HG03039 (cell line): ENCODE measurements around the gene KLHDC7B.
A peak's percentile ranks its signal among the peaks of the same experiment; 100 is the strongest.

Experiments used
- ATAC-seq: cut with Tn5 transposase; IDR thresholded peaks from one replicate; pipeline ENCODE4 v1.9.1; 2021; ENCODE audit warnings: mild to moderate bottlenecking, moderate library complexity; ENCODE audit not compliant: unreplicated experiment

Gene KLHDC7B

DNA sequence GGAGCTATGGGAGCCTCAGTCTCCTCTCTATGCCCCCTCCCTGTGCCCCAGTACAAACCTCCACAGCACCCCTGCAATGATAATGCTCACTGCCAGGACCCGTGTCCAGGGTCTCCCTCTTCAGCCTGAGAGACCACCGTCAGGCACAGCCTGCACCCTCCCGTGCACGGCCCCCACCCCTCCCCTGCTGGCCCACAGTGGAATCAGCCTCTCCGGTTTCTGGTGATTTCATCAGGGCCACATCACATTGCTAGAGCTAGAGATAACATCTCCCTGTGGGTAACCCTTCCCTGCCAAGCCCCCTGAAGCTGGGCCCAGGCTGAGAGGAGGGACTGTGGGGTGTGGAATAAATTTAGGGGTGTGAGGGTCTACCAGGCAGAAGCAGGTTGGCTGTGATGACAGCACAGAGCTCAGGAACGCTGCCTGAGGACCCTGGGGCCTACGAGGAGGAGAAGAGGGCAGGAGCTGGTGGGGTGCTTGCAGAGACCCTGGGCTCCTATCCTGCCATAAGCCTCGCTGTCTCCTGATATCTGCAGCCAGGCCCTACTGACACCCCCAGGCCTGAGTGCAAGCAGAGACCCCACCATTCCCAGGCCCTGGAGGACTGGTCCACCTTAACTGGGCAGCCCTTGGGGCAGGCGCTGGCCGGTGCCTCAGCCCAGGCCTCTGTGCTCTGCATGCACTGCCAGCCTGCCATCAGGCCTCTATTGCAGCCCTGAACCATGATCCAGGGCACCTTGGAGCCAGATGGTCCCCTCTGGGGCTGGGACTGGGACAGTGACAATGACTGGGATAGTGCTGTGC, at the start of gene KLHDC7B:
Gene KLHDC7B (plus strand): TSS at position 378 of the 804 bp plus-strand sequence. CDS start 345 bp downstream, at position 723.
- no peak for ATAC-seq

DNA sequence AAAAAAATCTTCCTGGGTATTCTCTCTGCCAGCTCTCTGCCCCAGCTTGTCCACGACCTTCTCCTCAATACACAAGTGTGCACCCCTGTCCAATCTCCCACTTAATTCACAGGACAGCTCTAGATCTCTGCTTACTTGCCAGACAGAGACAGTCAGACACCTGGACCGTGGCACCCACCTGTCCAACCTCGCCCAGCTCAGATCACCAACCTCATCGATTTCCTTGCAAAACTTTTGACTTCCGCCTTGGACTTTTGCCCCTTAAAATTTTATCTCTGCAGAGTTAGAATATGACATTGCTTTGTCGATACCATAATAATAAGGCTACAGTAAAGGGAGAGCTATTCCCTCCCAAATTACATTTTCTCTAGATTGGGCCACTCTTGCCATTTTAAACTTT, 48.6 kb upstream of the KLHDC7B start:
- no peak for ATAC-seq

DNA sequence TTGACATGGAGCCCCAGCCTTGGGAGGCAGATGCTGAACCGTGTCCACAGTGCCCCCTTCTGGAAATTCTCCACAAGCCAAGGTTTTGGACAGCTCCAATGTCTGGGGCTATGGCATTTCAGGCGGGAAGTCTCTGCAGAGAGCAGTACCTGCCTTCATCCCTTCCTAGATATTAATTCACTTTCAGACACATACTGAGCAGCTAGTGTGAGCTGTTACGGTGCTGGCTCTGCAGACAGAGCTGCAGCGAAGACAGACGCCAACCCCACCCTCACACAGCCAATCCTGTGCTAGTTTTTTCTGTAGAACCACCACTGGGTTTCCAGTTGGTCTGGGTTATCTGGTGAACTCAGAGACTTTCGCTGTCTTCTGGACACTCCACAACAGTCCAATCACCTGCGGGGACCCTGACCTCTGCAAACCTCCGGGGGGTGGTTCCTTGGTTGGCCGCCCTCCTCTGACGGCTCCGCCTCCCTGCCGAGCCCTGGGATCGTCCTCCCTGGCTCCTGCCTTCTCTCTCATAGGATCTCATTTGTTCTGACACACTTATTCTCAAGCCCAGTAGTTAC, 47.3 kb upstream of the KLHDC7B start:
- ATAC-seq, result no peak

DNA sequence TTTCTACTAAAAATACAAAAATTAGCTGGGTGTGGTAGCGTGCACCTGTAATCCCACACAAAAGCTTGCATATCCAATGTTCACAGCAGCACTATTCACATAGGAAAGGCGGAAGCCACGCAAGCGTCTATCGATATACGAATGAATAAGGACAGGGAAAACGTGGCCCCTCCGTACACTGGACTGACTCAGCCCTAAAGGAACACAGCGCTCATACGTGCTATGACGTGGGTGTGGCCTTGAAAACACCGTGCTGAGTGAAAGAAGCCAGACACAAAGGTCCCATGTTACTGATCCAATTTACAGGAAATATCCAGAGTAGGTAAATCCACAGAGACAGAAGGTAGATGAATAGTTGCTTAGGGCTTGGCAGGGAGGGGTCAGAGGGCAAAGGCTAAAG, 45.2 kb upstream of the KLHDC7B start:
- no peak for ATAC-seq

DNA sequence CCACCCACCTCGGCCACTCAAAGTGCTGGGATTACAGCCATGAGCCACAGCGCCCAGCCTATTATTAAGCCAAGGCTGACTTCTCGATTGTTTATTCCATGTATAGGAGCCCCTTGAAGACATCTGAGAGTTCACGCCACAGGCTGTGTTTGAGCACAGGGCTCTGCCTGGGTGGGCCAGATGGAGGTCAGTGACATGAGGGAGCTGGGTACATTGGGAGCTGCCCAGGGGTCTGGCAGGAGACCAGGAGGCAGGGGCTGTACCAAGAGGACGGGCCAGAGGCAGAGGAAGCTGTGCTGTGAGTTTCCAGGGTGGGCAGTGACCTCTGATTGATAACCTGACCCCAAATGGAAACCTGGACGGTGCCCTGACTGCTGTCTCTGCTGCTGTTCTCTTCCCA, 43.6 kb upstream of the KLHDC7B start:
- ATAC-seq, result no peak

DNA sequence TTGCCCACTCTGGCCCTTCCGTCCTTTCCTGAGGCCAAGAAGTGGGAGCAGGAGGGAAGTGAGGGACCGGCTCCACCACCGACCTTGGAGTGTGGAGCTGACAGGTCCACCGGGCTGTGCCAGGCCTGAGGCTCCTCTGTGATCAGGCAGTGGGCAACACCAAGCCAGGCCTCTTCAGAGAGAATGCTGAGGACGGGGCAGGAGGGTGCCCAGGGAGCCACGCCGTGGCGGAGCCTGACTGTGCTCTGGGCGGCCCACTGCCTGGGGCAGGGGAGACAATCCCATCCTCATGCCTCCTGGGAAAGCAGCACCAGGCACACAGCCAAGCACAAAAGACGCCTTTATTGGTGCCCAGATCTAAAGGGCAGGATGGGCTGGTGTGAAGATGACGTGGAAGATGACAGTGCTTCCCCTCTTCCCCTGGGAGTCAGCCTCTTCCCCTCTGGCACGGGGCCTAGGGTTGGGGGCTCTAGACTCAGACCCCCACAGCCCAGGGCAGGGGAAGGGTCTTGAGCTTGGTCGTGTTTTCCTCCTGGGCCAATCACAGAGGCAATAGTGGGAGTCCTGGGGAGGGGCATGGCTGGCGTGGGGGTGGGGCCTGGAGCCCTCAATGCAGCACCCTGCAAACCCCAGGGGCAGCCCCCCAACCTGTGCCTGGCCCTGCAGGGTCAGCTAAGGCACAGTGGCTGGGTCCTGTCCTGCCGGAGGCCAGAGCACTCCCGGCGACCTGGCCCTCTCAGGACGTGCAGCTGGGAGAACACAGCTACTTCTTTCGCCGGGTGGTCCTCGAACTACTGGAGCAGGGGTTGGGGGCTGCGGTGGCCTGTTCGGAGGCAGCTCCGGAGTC, 42.8 kb upstream of the KLHDC7B start:
- ATAC-seq, result no peak

DNA sequence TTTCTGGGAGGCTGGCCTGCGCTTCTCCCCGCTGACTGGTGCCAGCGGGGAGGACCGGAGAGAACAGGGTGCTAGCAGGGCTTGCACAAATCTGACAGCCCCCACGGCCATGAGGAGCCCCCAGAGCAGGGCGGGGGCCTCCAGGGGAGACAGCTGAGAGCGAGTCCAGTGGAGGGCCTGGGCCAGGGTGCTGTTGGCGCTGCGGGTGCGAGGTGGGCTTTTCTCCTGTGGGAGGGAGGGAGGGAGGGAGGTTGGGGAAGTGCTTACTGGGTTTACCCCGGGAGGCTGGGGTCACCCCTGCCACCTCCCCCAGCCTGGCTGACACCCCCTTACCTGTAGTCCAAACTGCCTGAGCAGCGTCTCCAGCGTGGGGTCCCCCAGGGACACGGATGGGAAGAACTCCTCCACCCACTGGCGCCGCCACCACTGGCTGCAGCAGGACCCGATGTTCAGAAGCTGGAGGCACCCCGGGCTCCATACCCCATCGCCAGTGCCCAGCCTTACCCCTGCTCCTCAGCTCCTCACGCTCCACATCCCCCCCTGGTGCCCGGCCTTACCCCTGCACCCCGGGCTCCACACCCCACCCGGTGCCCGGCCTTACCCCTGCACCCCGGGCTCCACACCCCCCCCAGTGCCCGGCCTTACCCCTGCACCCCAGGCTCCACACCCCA, 42.1 kb upstream of the KLHDC7B start:
- ATAC-seq, result no peak

DNA sequence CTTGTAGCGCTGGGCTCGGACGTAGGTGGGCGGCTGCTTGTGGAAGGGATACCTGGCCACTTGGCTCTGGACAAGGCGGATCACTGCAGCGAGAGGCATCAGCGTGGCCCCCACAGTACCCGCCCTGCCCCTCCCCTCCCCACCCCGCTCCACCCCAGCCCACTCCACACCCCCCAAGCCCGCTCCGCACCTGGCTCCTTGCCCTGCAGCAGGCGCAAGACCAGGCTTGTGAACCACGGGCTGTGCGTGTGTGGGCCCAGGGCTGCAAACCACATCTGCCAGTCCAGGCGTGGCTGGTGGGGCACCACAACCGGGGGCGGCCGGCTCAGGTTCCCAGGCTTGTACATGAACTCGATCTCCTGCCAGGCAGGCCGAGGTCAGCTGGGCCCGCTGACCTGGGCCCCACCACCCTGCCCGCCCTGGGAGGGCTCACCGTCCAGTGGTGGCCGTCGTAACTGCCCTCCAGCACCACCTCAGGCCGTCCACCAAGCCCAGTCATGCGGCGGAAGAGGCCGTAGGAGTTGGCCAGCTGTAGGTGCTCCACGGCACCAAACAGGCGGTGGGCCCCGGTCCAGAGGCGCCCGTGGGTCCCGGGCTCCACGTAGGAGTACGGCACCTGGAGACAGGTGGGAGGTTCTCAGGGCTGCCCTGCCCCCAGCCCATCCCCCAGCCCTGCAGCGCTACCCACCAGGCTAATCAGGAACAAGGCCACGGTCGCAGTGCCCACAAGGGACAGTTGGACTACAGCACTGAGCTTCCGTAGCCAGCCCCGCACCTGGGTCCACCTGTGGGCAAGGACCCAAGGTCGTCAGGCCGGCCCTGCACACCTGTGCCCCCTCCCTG, 41.1 kb upstream of the KLHDC7B start:
- no peak for ATAC-seq

DNA sequence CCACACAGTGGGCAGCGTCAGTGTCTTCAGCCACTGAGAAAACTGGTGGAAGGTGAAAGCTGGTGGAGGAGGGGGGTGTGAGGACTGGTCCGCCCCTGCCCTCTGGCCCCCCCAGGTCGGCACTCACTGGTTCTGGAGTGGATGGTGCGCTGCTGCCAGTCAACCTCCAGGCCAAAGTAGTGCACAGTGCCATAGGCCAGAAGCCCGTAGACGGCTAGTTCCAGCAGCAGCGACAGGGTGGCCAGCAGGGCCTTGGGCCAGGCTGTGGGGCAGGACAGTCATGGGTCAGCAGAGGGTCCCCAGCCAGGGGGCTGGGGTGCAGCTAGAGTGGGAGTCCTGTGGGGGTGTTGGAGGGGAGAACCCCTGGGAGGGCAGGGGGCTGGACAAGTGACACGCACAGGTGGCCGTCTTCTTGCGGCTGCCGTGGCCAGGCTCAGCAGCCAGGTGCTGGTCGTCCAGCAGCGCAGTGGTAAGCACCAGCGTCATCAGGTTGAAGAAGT, 40.4 kb upstream of the KLHDC7B start:
- ATAC-seq, result no peak

DNA sequence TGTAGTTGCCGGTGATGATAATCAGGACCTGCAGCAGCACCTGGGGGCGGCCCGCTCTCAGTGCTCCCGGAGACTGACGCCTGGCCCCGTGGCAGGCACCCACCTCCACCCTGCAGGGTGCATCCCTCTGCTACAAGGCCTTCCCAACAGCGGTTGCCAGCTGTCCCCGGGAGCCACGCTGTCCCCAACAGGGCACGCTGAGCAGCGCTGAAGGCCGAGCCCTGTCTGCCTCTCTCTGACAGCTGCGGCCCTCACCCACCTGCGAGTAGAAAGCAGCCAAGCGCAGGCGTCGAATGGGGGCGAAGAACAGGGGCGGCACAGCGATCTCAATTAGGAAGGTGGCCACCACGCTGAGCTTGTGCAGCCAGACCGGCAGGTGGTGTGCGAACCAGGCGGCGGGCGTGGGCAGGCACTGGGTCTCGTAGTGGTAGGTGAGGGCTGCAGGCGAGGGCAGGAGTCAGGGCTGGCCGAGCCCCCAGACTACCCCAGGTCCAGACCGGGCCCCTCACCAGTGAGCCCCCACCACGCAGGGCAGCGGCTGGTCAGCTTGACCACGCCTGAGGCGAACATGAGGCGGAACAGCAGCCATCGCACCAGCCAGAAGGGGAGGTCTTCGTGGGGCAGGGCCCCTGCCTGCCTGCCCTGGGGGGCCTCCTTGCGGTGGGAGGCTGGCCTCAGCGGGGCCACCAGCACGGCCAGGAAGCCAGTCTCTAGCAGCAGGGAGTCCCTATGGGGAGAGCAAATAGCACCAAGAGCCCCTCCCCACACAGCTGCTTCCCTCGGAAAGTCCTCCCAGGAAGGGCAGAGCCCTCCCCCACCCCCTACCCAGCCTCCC, 39.7 kb upstream of the KLHDC7B start:
- no peak for ATAC-seq

DNA sequence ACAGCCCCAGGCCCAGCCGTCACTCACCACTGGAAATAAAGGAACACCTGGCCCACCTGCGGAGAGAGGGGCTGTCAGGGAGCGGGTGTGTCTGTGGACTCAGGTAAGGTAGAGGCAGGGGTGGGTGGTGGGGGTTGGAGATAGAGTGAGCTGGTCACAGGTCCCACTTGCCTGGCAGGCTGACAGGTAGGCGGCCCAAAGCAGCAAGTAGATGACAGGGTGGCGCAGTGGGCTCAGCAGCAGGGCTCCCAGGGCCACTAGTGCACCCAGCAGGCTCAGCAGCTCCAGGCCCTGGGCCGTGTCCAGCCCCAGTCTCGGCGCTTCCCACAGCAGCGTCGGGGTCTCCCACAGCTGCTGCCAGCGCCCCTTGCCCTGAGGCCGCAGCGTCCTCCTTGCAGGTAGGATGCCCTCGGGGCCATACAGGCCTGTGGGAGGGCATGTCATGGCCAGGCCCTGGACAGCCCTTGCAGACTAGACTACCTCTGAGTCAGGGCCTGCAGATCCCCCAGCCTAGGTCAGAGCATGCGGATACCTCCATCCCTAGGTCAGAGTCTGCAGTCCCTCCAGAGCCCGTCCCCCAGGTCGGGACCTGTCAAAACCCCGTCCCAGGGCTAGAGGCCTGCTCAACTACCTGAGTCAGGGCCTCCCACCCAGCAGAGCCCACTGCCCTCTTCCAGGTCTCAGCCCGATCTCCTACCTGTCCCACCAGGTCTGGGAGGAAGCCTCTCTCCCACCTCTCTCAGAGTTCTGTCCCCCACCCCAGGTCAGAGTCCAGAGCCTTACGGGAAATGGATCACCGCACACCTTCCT, 38.9 kb upstream of the KLHDC7B start:
- ATAC-seq, result peak; percentile 2

DNA sequence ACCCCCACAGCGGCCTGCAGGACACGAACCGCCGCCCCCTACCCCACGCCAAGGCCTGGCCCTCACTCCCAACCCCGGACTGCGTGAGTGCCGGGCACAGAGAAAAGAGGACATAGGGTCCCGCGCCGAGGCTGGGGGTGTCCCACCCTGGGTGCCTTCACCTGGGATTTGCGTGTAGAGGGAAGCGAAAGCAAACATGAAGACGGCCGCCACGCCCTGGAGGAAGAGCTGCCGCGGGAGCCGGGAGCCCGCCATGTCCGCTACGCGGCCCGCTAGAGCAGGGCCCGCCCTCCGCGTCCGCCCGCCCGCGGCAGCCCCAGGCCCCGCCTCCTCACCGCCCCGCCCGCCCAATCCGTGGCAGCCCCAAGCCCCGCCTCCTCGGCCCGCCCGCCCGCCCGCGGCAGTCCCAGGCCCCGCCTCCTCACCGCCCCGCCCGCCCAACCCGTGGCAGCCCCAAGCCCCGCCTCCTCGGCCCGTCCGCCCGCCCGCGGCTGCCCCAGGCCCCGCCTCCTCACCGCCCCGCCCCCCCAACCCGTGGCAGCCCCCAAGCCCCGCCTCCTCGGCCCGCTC, 38.2 kb upstream of the KLHDC7B start, which contains the start of gene LMF2:
Gene LMF2 (minus strand): TSS at position 282 of the 570 bp plus-strand sequence. CDS start 27 bp downstream, at position 255.
- ATAC-seq, result peak; percentile 40

DNA sequence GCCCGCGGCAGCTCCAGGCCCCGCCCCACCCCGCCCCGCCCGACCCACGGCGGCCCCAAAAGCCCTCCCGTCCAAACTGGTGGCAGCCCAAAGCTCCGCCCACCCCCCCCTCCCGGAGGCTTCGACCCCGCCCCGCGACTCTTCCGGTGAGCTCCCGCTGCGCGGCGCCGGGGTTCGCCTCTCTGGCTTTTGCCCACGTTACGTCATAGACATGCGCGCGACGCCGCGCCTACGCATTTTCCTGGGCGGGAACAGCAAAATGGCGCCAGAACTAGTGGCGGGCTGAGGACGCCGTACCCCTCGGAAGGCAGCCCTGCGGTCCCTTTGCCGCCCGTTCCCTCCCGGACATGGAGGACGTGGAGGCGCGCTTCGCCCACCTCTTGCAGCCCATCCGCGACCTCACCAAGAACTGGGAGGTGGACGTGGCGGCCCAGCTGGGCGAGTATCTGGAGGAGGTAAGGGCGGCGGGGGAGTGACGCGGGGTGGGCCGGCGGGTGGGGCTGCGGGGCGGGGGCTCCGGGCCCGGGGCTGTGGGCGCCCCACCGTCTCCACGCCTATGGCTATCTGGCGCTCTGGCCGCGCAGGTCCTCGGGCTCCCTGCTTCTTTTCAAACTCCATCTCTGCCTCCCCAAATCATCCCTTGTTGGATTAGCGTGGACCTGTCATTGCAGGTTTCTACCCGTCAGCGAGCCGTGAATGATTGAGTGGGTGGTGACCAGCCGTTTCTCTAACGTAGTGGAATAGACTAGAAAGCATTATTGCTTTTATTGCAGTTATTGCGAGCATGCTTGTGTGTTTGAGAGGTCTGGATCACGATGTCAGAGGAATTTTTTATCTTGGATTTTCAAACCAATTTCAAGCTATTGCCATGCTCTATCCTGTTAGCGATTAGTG, 37.5 kb upstream of the KLHDC7B start, which contains the start of gene NCAPH2:
Gene NCAPH2 (plus strand): TSS at position 234 of the 894 bp plus-strand sequence. CDS start 114 bp downstream, at position 348.
- ATAC-seq, result peak; percentile 53

DNA sequence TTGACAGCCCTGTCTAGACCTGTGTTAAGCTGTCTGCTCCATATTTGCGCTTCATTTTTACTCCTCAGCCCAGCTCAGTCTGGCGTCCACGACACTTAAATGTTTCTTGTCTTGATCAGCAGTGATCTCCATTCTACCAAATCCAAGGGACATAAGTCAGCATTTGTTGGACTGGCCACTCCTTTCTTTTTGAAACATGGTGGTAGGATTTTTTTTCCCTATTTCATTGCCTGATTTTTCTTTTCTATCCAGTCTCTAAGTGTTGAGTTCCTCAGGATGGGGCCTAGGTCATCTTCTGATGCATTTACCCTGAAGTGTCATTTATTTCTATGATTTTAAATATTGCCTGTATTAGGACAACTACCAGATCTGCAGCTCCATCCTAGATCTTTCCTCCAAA, 36.8 kb upstream of the KLHDC7B start:
- no peak for ATAC-seq

DNA sequence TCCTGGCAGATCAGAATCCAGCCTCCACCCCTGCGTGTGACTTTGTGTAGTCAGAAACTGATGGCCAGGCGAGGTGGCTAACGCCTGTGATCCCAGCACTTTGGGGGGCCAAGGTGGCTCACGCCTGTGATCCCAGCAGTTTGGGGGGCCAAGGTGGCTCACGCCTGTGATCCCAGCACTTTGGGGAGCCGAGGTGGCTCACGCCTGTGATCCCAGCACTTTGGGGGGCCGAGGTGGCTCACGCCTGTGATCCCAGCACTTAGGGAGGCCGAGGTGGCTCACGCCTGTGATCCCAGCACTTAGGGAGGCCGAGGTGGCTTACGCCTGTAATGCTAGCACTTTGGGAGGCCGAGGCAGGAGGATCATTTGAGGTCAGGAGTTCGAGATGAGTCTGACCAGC, 32.5 kb upstream of the KLHDC7B start:
- ATAC-seq, result no peak

DNA sequence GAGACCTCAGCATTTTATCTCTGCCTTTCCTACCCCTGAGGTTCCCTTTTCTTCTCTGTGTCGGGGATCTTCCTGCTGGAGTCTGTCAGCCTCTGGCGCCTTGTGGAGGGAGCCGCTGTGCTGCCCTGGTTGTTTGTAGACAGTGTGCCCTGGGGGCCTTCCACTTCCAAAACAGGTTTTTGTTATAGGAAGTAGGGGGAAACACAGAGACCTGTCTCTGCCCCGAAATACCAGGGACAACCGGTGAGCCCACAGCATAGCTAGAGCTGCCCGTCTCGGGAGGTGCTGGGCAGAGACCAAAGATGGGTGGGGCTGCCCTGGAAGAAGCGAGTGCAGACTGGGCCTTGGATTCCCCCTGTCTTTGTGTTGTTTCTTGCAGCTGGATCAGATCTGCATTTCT, 29.6 kb upstream of the KLHDC7B start:
- no peak for ATAC-seq

DNA sequence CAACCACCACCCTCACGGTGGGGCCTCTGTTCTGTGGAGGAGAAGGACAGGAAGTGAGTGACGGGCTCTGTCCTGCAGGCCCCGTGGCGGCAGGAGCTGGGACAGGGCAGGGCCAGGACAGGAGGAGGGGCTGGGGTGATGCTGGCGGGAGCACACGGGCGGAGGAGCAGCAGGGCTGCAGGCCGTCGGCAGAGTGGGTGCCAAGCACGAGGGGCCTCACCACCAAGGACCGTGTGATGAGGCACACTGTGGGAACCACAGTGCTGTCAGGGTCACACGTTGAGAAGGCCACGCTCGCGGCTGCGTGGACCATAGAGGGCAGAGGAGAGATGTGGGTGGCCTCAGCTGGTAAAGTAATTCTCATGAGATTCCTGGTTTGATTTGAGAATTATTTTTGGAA, 28.8 kb upstream of the KLHDC7B start:
- no peak for ATAC-seq
